PFSK-1 (cell line): ENCODE measurements around the gene SLC13A3.

Experiments
- POLR2AphosphoS5 ChIP-seq: IDR thresholded peaks from 2 replicates; pipeline ENCODE4 v1.6.1; 2012; ENCODE audit warnings: low read depth, mild to moderate bottlenecking, control low read depth, low read length, moderate library complexity
- REST ChIP-seq, 2 experiments: IDR thresholded peaks; 2 replicates each; pipeline versions ENCODE4 v1.6.1 to v1.8.0; 2011 to 2012; ENCODE audit warnings: low read depth in 2 of 2, low read length in 2 of 2, control low read depth in 1 of 2, inconsistent platforms in 1 of 2, mild to moderate bottlenecking in 1 of 2, moderate library complexity in 1 of 2; ENCODE audit not compliant: insufficient read depth in 1 of 2
- SIN3A ChIP-seq: IDR thresholded peaks from 2 replicates; pipeline ENCODE4 v1.6.1; 2012; ENCODE audit warnings: mild to moderate bottlenecking, low read length, moderate library complexity, borderline replicate concordance; ENCODE audit not compliant: insufficient read depth
- TAF1 ChIP-seq: IDR thresholded peaks from 2 replicates; pipeline ENCODE4 v1.6.1; 2012; ENCODE audit warnings: low read length, control low read depth, borderline replicate concordance; ENCODE audit not compliant: insufficient read depth

DNA sequence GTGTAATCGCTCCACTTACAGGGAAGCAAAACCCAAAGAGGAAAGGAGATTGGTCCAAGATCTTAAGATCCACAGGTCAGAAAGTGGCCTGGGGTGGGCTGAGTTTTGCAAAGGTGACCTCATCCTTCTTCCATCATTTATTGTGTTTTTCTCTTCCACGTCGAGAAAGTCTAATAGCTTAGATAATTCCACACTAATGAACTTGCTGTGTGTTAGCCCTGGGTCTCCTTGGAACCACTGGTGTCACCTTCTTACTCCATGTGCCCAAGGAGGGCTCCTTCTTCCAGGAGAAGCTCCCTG, 1.7 kb downstream of the SLC13A3 start:
- TF ChIP-seq REST (IDR thresholded peaks at IDR 0.05; ENCODE audit: insufficient read depth in 1 of 2, low read depth in 2 of 2, low read length in 2 of 2) (no peak), TAF1 (no peak), POLR2AphosphoS5 (no peak), SIN3A (no peak)
